ENCODE data around the gene PPP1R12A.

The PPP1R12A gene

GRCh38 chr12:79763766-79764452 lies 171.0 kb downstream of the PPP1R12A start:
- no peak for DNase-seq

GRCh38 chr12:79761341-79761740 lies 173.6 kb downstream of the PPP1R12A start:
- no peak for DNase-seq

GRCh38 chr12:79747274-79747673 lies 187.6 kb downstream of the PPP1R12A start:
- DNase-seq, result no peak

GRCh38 chr12:79737875-79738718 lies 196.8 kb downstream of the PPP1R12A start:
- peak; percentile 50 for DNase-seq

- DNase-seq, result no peak
These were observed 202.3 kb downstream of the PPP1R12A start for GRCh38 chr12:79732638-79733037.

- DNase-seq, result no peak
These were observed 208.9 kb downstream of the PPP1R12A start for GRCh38 chr12:79725987-79726386.

Data from NCI-H1436 treated with DMSO at 0.1 percent for 48 hours (cell line).